Caco-2 (cell line): Measurements from ENCODE around the gene JDP2. TPM values are rescaled to one million over a fixed set of nuclear protein-coding genes. Genes with fewer than 3 reads are reported as not detected.

ENCODE experiments used
- BruUV-seq: library from RNA; stranded (reverse); fragments of 400-500 nt; replicated peaks from 2 replicates; lab custom pipeline; 2021; lab: Mats Ljungman, UMichigan
- CTCF ChIA-PET: fragments of 300-600 bp; sonication (Branson Sonifier 250); formaldehyde crosslinking; loops from one replicate; lab custom pipeline; 2022; ENCODE audit warnings: antibody characterized with exemption; lab: Charles Lee
- POLR2A ChIA-PET: fragments of 300-600 bp; sonication (Branson Sonifier 250); formaldehyde crosslinking; loops from one replicate; lab custom pipeline; 2022; ENCODE audit warnings: antibody characterized with exemption; lab: Charles Lee
- DNase-seq, 2 experiments: peaks; one replicate each; pipeline versions ENCODE4 v3.0.0 to v3.0.0-alpha.2; 2020 to 2022
- H3K27me3 ChIP-seq: replicated peaks from 2 replicates; pipeline ENCODE4 v1.6.0; 2011; ENCODE audit warnings: low read length; ENCODE audit not compliant: control insufficient read depth, insufficient read depth
- H3K36me3 ChIP-seq: 2 replicates; pipeline ENCODE4 v1.5.1; 2011; ENCODE audit warnings: low read length; ENCODE audit not compliant: control insufficient read depth, insufficient read depth
- H3K4me1 ChIP-seq: fragments of 250-450 bp; sonication (Bioruptor Pico); 2 replicates; pipeline ENCODE4 v1.5.1; 2020; ENCODE audit warnings: mild to moderate bottlenecking
- H3K4me3 ChIP-seq: 2 replicates; pipeline ENCODE4 v1.5.1; 2011; ENCODE audit warnings: low read depth, mild to moderate bottlenecking, control low read depth, low read length
- H3K9me3 ChIP-seq: fragments of 250-450 bp; sonication (Bioruptor Pico); 2 replicates; pipeline ENCODE4 v1.5.1; 2020; ENCODE audit warnings: mild to moderate bottlenecking, moderate library complexity
- H3K27ac Mint-ChIP-seq: one replicate; pipeline ENCODE4 v1.8.0; 2022; ENCODE audit warnings: mixed read lengths; ENCODE audit not compliant: unreplicated experiment
- H3K27me3 Mint-ChIP-seq: one replicate; pipeline ENCODE4 v1.8.0; 2022; ENCODE audit warnings: mixed read lengths; ENCODE audit not compliant: insufficient read depth, unreplicated experiment
- H3K36me3 Mint-ChIP-seq: one replicate; pipeline ENCODE4 v1.8.0; 2022; ENCODE audit warnings: mild to moderate bottlenecking, mixed read lengths; ENCODE audit not compliant: insufficient read depth, unreplicated experiment
- H3K4me1 Mint-ChIP-seq: one replicate; pipeline ENCODE4 v1.8.0; 2022; ENCODE audit warnings: low read depth, mixed read lengths; ENCODE audit not compliant: unreplicated experiment
- H3K4me3 Mint-ChIP-seq: one replicate; pipeline ENCODE4 v1.8.0; 2022; ENCODE audit warnings: mild to moderate bottlenecking, moderate library complexity, mixed read lengths; ENCODE audit not compliant: unreplicated experiment
- H3K9me3 Mint-ChIP-seq: one replicate; pipeline ENCODE4 v1.8.0; 2022; ENCODE audit warnings: mixed read lengths; ENCODE audit not compliant: unreplicated experiment
- CTCF ChIP-seq, 2 experiments: fragments of 200-600 bp in 1 of 2; IDR thresholded peaks; 1 replicate in 1 of 2; 2 replicates in 1 of 2; pipeline versions ENCODE4 v1.5.1 to v1.8.0; 2011 to 2022; ENCODE audit warnings: antibody characterized with exemption in 1 of 2, control low read depth in 1 of 2, inconsistent platforms in 1 of 2, low read depth in 1 of 2, low read length in 1 of 2, mild to moderate bottlenecking in 1 of 2, moderate library complexity in 1 of 2; ENCODE audit not compliant: insufficient read depth in 1 of 2, severe bottlenecking in 1 of 2, unreplicated experiment in 1 of 2
- intact Hi-C: fragments of 100-400 bp; cut with micrococcal nuclease; formaldehyde crosslinking; loops from one replicate; pipeline ENCODE4 v1.10.0; 2022; ENCODE audit not compliant: unreplicated experiment
- total RNA-seq: library from RNA; stranded (reverse); gene quantifications from 2 replicates; pipeline ENCODE4 v1.2.3, GENCODE V29; 2022

The JDP2 gene
- total RNA-seq, 1 experiment from 2014 or later = 95.7 TPM

- Histone ChIP-seq H3K36me3 (no peaks in the 10 kb centered on the region; the same call in 1 of the 2 replicates), H3K9me3 (no peaks in the 10 kb centered on the region), H3K4me3 (no peak overlapping the region), H3K4me1 (peaks cover 19% of the 10 kb centered on the region), H3K27me3 (no peaks in the 10 kb centered on the region)
- peak overlapping the region; percentile 83 for H3K4me3 Mint-ChIP-seq
- H3K27ac Mint-ChIP-seq = no peak overlapping the region
- no peaks in the 10 kb centered on the region for H3K27me3 Mint-ChIP-seq
- no peak for DNase-seq
- H3K9me3 Mint-ChIP-seq = no peaks in the 10 kb centered on the region
- CTCF ChIA-PET = interaction anchor here (1.3 kb wide), 1 partner anchor 122 kb away, joined by 5 read pairs; no protein-coding TSS in a partner anchor
- no TSS peak for BruUV-seq
- POLR2A ChIA-PET = interaction anchor here (0.6 to 1.1 kb wide), 2 partner anchors 248 to 507 kb away, joined by 3 read pairs; partner anchors contain the start of gene RPS6KL1
- H3K4me1 Mint-ChIP-seq = peaks cover 17% of the 10 kb centered on the region
- H3K36me3 Mint-ChIP-seq = peaks cover 44% of the 10 kb centered on the region
- TF ChIP-seq CTCF (IDR thresholded peaks at IDR 0.05; ENCODE audit: insufficient read depth in 1 of 2, low read depth in 1 of 2, low read length in 1 of 2, severe bottlenecking in 1 of 2, unreplicated experiment in 1 of 2) = no peak
- intact Hi-C loops = no loop called here
Measured at GRCh38 chr14:75430526-75430925, 2.7 kb downstream of the JDP2 start.

GRCh38 chr14:75430976-75431375 lies 3.2 kb downstream of the JDP2 start:
- Mint-ChIP-seq H3K27ac (no peak overlapping the region), H3K4me1 (peaks cover 14% of the 10 kb centered on the region), H3K36me3 (peaks cover 48% of the 10 kb centered on the region), H3K27me3 (no peaks in the 10 kb centered on the region), H3K9me3 (no peaks in the 10 kb centered on the region), H3K4me3 (no peak overlapping the region)
- no peaks in the 10 kb centered on the region for H3K27me3 ChIP-seq
- no peak for TF ChIP-seq CTCF (IDR thresholded peaks at IDR 0.05; ENCODE audit: insufficient read depth in 1 of 2, low read depth in 1 of 2, low read length in 1 of 2, severe bottlenecking in 1 of 2, unreplicated experiment in 1 of 2)
- no peak for DNase-seq
- CTCF ChIA-PET = interaction anchor here (1.3 kb wide), 1 partner anchor 123 kb away, joined by 5 read pairs; no protein-coding TSS in a partner anchor
- POLR2A ChIA-PET = interaction anchor here (0.6 to 1.1 kb wide), 2 partner anchors 248 to 508 kb away, joined by 3 read pairs; partner anchors contain the start of gene RPS6KL1
- intact Hi-C loops = no loop called here
- no peak overlapping the region for H3K4me3 ChIP-seq
- no peaks in the 10 kb centered on the region; the same call in 1 of the 2 replicates for H3K36me3 ChIP-seq
- H3K4me1 ChIP-seq = peaks cover 19% of the 10 kb centered on the region
- no peaks in the 10 kb centered on the region for H3K9me3 ChIP-seq
- BruUV-seq = no TSS peak

- POLR2A ChIA-PET = no interaction called here
- BruUV-seq = no TSS peak
- Histone ChIP-seq H3K9me3 (no peaks in the 10 kb centered on the region), H3K27me3 (no peaks in the 10 kb centered on the region), H3K4me1 (peaks cover 16% of the 10 kb centered on the region), H3K36me3 (no peaks in the 10 kb centered on the region; the same call in 1 of the 2 replicates), H3K4me3 (no peak overlapping the region)
- H3K27me3 Mint-ChIP-seq = no peaks in the 10 kb centered on the region
- peaks cover 57% of the 10 kb centered on the region for H3K36me3 Mint-ChIP-seq
- CTCF ChIA-PET = no interaction called here
- no peak overlapping the region for H3K27ac Mint-ChIP-seq
- TF ChIP-seq CTCF (IDR thresholded peaks at IDR 0.05; ENCODE audit: insufficient read depth in 1 of 2, low read depth in 1 of 2, low read length in 1 of 2, severe bottlenecking in 1 of 2, unreplicated experiment in 1 of 2) = no peak
- H3K4me1 Mint-ChIP-seq = peaks cover 9% of the 10 kb centered on the region
- DNase-seq = no peak
- intact Hi-C loops = loop anchor here (2.0 kb wide), 1 partner anchor 21 kb away; no protein-coding TSS in a partner anchor
- no peaks in the 10 kb centered on the region for H3K9me3 Mint-ChIP-seq
- no peak overlapping the region for H3K4me3 Mint-ChIP-seq
Measured at GRCh38 chr14:75431827-75432226, 4.0 kb downstream of the JDP2 start.
